Left kidney (tissue), 8 donors: ENCODE measurements around the gene OXCT1. TPM values are rescaled to one million over a fixed set of nuclear protein-coding genes. Genes with fewer than 3 reads are reported as not detected.

ENCODE experiments used
- DNase-seq: peaks from one replicate; pipeline ENCODE4 v3.0.0-alpha.2; 2013
- long read RNA-seq, 8 donors: transcript quantifications; one replicate each; lab custom pipeline, GENCODE V29; 2026
- polyA plus RNA-seq: library from polyadenylated mRNA; unstranded; fragments of 120-200 nt; gene quantifications from one replicate; pipeline ENCODE4 v1.2.1, GENCODE V29; 2013; ENCODE audit not compliant: insufficient read length

Gene OXCT1
- 65.2 TPM for polyA plus RNA-seq
- long read RNA-seq, donor 1, transcript OXCT1-201 (17 exons, 3,388 nt) = major isoform, 17 of 23 reads
- long read RNA-seq, donor 1, partial matches to known transcripts = 5 of 23 reads
- long read RNA-seq, donor 1, other reads (novel, unspliced or antisense) = 0 of 23 reads
- long read RNA-seq, donor 2, transcript OXCT1-201 (17 exons, 3,388 nt) = major isoform, 7 of 9 reads
- long read RNA-seq, donor 2, partial matches to known transcripts = 0 of 9 reads
- long read RNA-seq, donor 2, other reads (novel, unspliced or antisense) = 0 of 9 reads
- long read RNA-seq, donor 3, transcript OXCT1-203 (5 exons, 596 nt) = major isoform, 7 of 33 reads
- long read RNA-seq, donor 3, transcript OXCT1-201 (17 exons, 3,388 nt) = minor isoform, 6 of 33 reads
- long read RNA-seq, donor 3, partial matches to known transcripts = 19 of 33 reads
- long read RNA-seq, donor 3, other reads (novel, unspliced or antisense) = 0 of 33 reads
- long read RNA-seq, donor 4, partial matches to known transcripts = 0 of 3 reads
- long read RNA-seq, donor 4, other reads (novel, unspliced or antisense) = 0 of 3 reads
- long read RNA-seq, donor 5, transcript OXCT1-201 (17 exons, 3,388 nt) = major isoform, 19 of 27 reads
- long read RNA-seq, donor 5, transcript OXCT1-203 (5 exons, 596 nt) = minor isoform, 7 of 27 reads
- long read RNA-seq, donor 5, partial matches to known transcripts = 0 of 27 reads
- long read RNA-seq, donor 5, other reads (novel, unspliced or antisense) = 0 of 27 reads
- long read RNA-seq, donor 6, transcript OXCT1-201 (17 exons, 3,388 nt) = major isoform, 9 of 9 reads
- long read RNA-seq, donor 6, partial matches to known transcripts = 0 of 9 reads
- long read RNA-seq, donor 6, other reads (novel, unspliced or antisense) = 0 of 9 reads
- long read RNA-seq, donor 7, transcript OXCT1-201 (17 exons, 3,388 nt) = major isoform, 12 of 30 reads
- long read RNA-seq, donor 7, partial matches to known transcripts = 14 of 30 reads
- long read RNA-seq, donor 7, other reads (novel, unspliced or antisense) = 0 of 30 reads
- long read RNA-seq, donor 8, transcript OXCT1-201 (17 exons, 3,388 nt) = major isoform, 6 of 7 reads
- long read RNA-seq, donor 8, partial matches to known transcripts = 0 of 7 reads
- long read RNA-seq, donor 8, other reads (novel, unspliced or antisense) = 0 of 7 reads

DNA sequence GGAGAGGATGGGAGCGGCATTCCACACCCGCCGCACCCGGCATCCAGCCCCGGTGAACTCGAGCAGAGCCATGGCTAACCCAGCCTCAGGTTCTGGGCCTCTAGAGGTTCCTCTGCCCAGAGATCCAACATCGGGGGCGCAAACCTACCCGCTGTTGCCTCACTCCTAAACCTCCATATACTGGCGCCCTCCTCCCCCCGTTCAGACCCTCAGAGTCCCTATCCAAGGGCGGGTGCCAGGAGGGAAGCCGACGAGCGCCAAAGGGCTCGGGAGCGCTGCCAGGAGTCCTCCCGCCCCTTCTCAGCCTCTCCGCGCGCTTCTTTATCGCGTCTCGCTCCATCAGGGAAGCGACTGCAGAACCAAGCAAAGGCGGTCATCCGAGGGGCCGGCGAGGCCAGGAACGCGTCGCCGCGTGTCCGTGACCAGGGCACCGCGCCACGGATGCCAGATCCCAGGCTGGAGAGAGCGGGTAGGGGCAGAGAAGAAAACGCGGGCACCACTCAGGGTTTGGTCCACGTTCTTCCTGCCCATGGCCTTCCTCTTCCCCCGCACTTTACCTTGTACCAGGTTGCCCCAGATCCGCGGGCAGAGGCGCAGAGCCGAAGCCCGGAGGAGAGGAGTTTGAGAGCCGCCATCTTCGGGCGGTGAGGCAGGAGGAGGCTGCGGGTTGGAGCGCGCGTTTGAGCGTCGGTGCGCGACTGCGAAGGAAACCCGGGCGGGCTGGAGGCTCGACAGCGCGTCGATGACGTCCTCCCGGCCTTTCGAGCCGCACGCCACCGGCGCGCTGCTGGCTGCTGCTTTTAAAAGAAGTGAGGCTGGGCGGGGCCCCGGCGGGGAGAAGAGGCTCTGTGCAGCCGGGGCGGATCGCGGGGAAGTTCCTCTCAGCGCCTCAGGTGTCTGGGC lies at the start of gene OXCT1:
Gene OXCT1, minus strand, starts transcription at position 702 of the 903 bp plus-strand sequence. Its CDS starts 67 bp downstream, at position 635.
- peak; percentile 72 for DNase-seq

DNA sequence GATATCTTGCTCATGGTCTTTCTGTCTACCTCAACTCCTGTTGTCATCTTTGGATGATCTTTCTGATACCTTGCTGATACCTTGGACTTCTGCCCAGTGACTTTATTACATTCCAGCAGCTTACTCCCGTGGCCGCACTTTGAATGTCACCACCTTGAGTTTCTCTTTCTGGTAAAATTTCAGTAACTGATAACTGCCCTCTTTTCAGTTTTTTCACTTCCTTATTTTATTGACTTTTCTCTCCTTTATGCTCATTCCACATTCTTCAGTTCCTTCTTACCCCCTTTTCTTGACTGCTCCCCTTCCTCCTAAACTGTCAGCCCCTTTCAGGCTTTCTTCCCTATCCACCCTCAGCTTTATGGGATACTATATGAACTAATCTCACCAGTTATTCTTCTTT lies 47.9 kb upstream of the OXCT1 start:
- no peak for DNase-seq

DNA sequence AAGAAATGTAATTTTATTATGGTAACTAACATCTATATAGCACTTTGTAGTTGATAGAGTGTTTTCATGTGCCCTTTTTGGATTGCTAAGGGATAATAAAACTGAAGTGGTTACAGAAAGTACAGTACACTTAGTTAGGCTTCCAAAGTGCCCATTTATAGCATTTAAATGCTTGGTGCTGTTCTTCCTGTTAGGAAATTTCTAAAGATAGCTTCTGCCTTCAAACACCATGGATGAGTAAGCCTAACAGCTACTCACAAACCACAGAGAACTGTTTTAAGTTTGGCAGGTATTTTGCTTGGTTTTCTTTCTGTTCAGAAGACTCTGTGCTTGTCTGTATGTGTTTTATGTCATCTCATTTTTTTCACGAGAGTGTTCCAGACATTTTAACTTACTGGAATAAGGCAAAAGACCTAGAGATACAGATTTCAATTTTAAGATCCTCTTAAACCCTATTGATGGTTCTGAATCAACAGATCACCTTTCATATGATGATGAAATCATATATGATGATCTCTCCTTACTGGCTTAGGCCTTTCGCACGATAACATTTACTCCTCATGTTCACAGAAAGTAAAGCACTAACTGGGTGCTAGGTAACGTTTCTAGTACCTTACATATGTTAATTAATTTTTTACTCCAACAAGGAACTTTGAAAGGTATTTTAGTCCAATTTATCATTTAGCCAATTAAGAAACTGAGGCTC lies 38.3 kb upstream of the OXCT1 start:
- no peak for DNase-seq

GRCh38 chr5:41906151-41906550 lies 35.9 kb upstream of the OXCT1 start:
- DNase-seq = no peak

- DNase-seq = peak; percentile 99
These were observed 33.9 kb upstream of the OXCT1 start, which contains the start of gene RIMOC1 for GRCh38 chr5:41903892-41904799. RIMOC1 (plus strand) TSS chr5:41904344; CDS start chr5:41904368, 24 bp downstream.

GRCh38 chr5:41903382-41903891 lies 33.2 kb upstream of the OXCT1 start:
- DNase-seq = peak; percentile 5

DNA sequence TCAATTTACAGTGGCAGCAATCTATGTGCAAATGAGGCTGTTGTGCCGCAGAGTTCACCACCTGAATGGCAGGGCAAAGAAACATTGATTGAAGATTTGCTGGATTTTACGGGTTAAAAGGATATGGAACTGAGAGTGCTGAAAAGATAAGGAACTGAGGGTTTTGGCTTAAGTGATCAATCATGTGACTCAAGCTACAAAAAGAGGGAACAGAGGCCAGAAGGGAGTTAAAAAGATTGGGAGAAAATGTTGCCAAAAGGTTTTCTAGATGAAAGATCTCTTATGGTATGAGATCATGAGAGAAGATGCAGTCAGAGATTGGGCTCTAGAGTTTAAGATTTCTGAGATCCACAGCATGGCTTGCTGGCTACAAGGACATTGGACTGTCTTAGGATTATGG lies 26.0 kb upstream of the OXCT1 start:
- DNase-seq = no peak

DNA sequence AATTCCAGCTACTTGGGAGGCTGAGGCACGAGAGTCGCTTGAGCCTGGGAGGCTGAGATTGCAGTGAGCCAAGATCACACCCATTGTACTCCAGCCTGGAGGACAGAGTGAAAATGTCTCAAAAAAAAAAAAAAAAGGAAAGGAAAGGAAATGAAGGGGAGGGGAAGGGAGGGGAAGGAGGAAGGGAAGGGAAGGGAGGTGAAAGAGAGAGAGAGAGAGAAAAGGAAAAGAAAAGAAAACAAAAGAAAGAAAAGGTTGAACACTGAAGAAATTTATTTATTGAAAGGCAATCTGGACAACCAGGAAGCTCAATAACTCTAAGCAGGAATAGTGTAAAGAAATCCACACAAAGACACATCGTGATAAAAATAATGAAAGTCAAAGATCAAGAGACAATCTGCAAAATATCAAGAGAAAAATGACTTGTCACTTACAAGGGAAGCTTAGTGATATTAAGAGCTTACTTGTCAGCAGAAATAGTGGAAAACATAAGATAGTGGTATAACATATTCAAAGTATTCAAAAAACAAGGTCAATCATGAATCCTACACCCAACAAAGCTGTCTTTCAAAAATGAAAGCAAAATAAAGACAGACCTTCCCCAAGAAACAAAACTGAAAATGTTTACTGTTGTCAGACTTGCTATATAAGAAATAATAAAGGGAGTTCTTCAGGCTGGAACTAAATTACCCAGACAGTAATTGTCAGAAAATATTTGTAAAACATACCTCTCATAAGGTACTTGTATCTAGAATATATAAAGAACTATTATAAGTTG lies 23.0 kb upstream of the OXCT1 start:
- no peak for DNase-seq

DNA sequence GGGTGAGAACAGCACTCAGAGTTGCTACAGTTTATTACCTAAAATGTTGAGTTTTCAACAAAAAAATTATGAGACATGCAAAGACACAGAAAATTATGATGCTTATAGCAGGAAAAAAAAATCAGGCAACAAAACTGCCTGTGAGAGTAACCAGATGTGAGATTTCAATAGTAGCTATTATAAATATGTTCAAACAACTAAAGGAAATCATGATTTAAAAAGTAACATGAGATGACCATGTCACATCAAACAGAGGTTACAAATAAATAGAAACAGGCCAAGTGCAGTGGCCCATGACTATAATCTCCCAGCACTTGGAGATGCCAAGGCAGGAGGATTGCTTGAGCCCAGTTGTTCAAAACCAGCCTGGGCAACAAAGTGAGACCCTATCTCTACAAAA lies 21.8 kb upstream of the OXCT1 start:
- no peak for DNase-seq

DNA sequence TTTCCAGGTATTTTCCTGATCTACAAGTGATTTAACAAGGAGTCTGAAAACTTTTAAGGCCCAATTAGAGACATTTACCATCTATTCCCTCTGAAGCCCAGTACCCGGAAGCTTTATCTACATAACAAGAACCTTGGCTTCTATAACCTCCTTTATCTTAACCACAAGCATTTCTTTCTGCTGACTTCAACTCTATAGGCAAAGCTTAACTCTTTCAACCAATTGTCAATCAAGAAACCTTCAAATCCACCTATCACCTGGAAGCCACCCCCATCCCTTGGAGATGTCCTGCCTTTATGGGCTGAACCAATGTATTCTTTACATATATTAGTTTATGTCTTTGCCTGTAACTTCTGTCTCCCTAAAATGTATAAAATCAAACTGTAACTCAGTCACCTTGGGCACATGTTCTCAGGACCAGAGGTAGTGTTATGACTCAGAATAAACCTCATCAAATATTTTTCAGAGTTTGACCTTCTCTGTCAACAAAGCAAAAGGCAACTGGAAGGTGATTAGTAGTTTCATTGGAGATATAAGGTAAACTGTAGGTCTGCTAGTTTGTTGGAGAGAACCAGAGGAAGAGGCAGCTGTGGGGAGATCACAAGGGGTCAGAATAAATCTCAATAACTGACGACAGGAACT lies 21.0 kb upstream of the OXCT1 start:
- DNase-seq = no peak

GRCh38 chr5:41885286-41885685 lies 15.1 kb upstream of the OXCT1 start:
- DNase-seq = no peak

DNA sequence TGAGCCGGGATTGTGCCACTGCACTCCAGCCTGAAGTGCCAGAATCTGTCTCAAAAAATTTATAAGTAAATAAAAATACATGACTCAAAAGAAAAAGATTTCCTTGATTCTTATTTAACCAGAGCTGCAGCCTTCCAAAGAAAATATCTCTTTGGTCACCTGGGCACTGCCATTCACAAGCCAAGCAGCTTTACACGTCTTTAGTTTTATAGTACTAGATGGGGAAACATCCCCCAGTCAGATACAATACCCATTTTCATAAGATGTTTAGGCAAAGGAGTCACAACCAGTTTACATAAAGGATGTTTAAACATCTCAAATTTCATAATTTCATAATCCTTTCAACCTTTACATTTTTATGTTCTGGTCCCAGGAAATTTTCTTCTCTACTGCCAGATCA lies 13.7 kb upstream of the OXCT1 start:
- DNase-seq = no peak

DNA sequence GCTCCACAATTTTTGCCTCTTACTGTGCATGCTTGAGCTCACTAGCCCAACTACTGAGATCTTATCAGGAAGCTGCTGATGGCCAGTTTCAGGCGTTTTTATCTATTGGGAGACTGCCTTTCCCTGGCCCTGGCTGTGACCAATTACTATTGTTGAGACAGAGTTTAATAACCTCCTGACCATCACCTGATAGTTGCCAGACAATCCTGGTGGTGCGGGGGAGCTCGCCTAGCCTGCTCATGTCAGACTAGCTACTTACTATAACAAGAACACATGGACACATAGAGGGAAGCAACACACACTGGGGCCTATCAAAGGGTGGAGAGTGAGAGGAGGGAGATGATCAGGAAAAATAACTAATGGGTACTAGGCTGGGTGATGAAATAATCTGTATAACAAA lies 13.0 kb upstream of the OXCT1 start:
- no peak for DNase-seq

GRCh38 chr5:41882765-41883164 lies 12.5 kb upstream of the OXCT1 start:
- no peak for DNase-seq

GRCh38 chr5:41878643-41879478 lies 8.6 kb upstream of the OXCT1 start:
- no peak for DNase-seq

DNA sequence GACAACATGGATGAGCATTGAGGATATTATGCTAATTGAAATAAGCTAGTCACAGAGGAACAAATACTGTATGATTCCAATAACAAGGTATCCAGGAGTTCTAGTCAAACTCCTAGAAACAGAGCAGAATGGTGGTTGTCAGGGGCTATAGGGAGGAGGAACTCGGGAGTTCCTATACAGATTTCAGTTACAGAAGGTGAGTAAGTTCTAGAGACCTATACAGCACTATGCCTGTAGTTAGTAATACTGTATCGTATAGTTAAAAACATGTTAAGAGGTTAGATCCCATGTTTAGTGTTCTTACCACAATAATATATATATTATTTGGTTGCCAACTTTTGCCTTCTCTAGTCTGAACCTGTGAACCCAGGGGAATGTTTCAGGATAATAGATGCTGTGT lies 7.9 kb upstream of the OXCT1 start:
- DNase-seq = no peak

- DNase-seq = no peak
These were observed 7.2 kb upstream of the OXCT1 start for GRCh38 chr5:41877408-41877807.
